NK-92 (cell line): ENCODE results near the gene SOBP.

Source experiments
- DNase-seq: peaks from one replicate; lab custom pipeline; 2025; ENCODE audit not compliant: unreplicated experiment; lab: John Stamatoyannopoulos, UW

The SOBP gene

DNA sequence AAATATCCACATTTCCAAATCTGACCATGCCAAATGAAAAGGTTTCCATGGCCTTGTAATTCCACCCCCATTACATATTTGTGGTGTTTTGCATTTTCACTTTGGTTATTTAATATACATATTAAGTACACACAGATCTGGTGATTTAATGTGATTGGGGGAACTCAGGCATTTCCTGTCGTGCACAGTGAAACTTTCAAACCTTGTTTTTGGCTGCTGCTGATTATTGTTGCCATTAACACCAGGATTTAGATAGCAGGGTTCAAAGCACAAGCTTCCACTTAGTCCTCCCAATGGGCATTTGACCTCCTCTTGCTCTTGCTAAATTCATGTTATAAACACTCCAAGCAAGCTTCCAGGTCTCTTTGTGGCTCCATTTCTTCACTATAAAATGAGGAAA is 166.5 kb downstream of the SOBP start:
- DNase-seq, result no peak

DNA sequence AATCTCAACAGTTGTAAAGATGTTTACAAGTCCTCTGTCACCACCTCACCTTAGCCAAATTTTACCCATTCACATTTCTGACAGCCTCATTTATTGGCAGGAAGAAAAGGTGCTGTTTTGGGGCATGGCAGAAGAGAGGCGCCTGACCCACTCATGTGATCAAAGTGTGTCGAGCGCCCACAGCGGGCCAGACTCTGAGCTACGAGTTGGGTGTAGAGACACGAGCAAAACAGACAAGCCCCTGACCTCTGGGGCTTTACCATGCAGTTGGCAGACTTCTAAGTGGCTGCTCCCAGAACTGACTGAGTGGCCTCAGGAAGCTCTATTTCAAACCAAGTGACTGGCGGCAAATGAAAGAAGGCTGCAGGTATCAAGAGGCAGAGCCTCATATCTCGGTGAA is 167.0 kb downstream of the SOBP start:
- no peak for DNase-seq

DNA sequence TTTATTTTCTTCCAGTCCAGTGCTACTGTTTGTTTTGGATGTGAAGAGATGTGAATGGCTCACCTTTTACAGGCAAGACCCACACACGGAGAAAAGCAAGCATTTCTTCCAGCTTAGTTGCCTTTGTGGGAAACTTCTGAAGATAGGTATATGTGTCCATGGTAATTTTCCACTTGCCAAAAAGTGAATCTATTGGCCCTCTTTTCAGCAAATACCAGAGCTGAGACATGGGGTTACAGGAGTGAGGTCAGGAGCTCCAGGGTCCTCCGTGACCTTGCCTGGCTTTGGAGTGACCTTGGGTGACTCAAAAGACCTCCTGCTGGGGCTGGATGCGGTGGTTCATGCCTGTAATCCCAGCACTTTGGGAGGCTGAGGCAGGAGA is 167.4 kb downstream of the SOBP start:
- DNase-seq, result no peak

DNA sequence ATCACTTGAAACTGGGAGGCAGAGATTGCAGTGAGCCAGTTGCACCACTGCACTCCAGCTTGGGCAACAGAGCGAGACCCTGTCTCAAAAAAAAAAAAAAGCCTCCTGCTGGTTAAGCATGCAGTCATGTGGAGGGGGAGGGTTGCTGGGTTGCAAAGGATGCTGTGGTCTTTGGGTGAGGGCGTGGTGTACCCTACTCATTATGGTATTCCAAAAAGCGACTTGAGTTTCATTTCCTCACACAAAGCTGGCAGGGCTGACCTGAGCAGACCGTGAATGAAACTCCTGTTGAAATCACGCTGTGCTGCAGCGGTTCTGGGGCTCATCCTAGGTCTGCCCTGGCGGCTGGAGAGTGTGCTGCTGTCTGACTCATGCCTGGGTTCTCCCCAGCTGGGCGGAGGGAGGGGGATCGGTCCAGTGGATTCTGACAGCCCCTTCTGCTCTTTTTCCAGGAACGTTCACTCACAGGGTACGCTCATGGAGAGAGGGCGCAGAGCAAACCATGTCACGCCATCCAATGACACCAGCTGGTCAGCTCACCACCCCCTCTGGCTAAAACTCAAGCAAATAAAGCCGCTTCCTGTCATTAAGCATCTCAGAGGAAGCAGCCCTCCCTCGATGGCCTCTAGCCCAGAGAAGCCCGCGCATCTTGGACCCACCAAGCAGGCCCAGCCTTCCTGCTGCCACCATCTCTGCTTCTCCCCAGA is 168.0 kb downstream of the SOBP start:
- DNase-seq, result no peak

DNA sequence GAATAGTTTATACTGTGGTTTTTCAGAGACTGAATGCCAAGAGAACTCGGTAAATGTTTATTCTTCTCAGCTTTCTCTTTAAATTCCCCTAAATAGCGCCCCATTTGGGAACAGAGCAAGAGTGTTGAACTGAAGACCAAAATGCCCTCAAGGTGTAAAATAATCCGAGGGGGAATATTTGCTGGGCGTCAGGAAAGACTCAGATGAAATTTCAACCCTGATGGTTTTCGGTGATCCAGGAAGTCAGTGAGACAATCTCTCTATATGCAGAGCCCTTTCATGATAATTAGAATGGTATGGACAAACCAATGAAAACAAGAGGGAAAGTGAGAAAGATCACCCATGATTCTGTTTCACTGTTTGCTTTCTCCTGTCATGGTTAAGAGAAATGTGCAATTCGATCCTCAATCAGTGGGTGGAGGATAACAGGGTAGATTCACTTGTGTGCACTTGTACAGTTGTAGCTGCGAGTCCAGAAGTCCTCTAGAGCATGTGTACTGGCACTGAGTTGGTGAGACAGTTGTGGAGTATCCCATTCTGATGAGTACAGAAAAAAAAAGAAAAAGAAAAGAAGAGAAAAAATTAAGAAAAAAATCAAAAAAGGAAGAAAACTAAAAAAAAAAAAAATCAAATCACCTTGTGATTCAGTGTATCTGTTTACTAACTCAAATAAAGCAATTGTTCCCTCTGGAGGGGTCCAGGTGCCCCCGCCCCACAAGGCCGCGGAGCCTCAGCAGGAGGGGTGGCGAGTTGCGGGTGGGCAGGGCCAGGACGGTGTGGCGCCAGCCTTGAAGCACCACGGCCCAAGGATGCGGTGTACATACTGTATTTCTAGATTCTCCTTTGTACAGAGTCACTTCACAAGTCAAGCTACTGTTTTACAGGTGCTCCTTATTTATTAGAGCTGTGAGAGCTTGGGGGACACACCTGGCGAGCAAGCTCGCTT is 169.3 kb downstream of the SOBP start:
- no peak for DNase-seq

DNA sequence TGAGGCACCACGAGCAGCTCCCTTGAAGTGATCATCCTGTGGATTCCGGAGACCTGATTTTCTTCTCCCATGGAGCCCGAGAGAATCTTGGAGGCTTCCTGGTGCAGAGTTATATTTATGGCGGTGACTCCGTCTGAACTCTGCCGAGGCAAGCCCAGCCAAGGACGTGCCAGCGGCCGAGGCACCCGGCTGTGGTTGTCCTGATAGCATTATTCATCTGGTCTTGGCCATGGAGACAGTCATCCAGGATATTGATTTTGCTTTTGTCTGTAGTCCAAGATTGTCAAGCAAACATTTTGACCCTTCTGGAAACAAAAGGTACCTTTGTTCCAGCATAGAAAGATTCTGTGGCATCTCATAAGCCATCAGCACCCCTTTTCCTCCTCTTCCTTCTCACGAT is 170.9 kb downstream of the SOBP start:
- no peak for DNase-seq

DNA sequence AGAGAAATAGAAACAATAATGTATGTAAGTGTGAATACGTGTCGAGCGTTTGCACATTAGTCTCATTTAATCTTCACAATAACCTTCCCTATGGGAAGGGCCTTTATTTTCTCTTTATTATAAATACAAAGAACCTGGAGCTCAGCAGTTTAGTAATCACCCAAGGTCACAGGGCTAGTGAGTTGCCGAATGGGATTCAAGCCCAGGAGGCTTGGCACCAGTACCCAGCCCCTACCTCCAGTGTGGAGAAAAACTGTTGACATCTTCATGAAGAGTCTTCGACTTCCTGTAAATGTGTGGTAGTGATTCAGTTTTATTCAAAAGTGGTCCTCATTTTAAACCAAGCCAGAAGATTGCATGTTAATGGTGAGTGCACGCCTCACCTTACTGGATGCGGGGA is 171.4 kb downstream of the SOBP start:
- no peak for DNase-seq

DNA sequence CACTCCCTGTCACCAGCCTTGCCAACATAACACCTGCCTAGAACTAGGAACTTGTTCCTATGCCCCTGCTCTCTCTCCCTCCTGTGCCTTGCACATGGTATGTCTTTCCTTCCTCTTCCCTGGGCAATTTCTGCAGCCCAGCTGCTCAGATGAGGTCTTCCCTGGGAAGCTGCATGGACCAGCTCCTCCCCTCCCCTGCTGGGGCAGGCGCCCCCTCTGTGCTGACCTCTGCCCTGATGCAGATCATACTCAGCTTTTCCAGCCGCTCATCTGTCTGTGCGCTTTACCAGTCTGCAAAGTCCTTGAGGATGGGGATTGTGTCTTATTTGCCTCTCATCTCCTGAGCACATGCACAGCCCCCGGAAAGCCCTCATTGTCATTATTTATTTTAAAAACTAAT is 172.4 kb downstream of the SOBP start:
- no peak for DNase-seq

DNA sequence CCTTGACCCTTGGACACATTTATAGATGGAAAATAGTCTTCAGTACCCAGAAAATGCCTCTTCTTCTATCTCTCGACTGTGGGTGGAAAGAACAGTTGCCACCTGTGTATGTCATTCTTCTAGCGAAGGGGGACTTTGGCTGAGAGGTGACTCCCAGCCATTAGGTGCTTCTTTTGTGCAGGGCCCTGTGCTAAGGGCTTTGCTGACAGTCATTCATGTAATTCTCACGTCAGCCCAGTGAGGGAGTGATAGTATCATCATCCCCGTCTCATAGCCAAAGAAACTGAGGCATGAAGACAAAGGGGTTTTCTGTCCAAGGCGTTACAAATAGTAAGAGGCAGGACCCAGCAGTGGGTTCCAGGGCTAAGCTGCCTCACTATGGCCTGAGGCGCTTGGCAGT is 173.4 kb downstream of the SOBP start:
- DNase-seq, result no peak

DNA sequence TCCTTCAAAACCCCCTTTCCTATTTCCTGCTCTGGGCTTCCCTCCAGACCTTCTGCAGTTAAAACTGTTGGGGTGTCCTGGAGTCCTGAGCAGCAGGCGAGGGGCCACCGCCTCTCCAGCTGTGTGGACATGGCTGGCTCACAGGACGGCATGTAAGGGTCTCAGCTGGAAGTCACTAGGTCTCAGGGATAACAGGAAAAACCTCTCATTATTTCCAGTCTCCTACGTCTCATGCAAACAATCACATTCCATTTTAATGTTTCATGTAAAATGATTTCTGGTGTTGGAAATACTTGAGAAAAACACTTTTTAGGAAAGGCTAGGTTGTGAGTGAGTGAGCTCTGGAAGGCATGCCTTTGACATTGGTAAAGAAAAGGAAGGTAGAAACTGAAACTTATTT is 175.5 kb downstream of the SOBP start:
- no peak for DNase-seq

DNA sequence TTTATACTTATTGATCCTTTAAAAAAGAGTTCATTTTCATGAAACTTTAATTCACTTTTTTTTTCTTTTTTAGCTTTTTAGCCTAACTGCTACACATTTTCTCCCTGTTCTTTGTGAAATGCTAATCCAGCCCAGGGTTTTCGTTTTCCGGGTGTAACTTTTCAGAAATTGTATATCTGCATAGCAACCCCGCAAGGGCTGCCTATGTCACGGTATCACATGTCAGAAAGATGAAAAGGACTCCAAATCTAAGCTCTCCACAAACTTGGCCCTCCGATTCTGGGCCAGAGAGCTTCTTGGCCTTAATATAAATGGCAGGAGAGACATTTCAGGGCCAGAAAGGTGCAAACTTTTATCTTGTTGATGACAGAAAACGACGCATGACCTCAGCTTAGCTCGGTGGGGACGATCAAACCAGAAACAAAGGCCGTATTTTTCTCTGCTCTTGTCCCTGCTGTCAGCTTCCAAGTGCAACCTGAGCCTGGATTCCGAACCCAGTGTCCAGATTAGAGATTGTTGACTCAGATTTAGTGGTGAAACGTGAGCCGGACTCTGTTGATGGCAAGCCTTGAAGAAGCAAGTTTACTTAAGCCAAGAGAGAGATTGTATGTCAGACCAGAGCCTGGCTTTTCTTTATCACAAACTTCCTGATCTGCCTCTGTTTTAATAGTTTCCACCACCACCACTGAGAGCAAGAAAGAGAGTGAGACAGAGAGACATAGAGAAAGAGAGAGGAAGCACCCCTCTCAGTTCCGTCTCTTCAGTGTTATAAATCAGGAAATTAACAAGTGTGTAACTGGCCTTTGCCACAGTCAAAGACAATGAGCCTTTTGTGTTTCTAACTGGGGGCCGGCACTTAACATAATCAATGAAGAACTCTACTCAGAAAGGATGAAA is 176.4 kb downstream of the SOBP start:
- no peak for DNase-seq

DNA sequence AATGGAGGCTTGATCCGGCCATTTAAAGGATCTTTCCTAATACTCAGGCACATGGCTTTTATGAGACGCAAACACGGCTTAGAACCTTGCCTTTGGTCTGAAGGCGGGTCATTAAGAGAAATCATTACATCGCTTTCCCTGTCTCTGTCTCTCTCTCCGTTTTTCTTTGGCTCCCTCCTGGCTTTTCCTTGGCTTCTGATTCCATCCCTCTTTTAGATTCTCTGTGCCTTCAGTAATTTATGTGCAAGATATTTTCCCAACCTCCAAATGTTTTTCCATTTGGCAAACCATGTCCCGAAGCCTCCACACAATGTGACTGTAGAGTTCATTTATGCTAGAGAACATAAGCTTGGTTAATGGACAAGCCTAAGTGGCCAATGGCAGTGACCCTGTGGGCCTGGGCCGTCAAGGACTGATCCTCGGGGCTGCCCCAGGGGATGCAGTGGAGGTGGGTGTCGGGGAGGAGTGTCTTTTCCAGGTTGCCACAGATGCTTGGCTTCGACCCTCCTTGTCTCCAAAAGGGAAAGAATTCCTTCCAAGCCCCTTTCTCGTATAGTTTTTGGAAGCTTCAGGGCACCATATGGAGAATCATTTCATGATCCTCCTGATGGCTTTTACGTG is 177.2 kb downstream of the SOBP start:
- DNase-seq, result no peak

DNA sequence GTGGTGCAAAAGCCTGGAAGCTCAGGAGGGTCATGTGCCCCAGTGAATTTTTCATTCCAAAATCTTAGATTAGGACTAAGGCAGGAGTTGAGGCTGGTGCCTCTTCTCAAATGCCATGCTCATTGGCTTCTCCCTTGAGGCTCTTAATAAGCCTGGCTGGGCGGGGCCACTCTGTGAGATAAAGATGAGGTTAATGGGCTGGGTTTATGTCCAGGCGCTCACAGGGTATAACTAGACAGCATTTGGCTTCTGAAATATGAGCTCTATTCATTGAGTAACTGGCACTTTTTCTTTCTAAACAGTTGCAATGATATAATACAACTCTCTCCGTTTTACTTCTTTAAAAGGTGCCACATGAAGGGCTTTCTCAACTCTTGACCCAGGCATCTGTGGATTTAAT is 177.9 kb downstream of the SOBP start:
- no peak for DNase-seq

DNA sequence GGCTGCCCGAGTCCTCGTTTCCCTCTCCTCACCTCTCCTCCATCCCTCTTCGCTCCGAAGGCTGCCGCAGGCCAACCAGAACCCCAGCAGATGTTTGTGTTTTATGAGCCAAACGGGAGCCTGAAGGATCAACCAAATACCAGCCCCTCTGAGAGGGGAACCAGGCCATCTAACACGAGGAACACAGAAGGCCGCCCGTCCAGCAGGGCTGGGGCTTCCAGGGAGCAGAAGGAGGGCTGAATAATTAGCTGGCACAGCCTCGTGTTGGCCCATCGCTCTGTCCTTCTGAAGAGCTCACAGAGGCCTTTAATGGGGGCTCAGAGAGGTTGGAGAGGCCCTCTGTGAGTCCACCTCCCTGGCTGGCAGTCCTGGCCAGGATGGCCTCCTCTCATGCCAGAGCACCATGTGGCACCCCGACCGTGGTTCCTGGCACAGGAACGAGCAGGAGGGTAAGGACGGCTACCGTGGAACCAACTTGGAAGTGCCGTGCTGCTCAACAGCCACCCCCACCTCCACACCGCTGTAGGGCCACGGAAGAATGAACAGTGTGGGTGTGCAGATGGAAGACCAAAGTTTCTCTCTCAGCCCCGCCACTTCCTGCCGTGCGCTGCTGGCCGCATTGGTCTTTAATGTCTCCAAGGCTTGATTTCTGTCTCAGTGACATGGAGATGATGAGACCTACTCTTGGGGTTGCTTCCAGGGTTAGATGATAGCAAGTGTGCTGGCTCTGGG is 179.0 kb downstream of the SOBP start:
- DNase-seq, result no peak

DNA sequence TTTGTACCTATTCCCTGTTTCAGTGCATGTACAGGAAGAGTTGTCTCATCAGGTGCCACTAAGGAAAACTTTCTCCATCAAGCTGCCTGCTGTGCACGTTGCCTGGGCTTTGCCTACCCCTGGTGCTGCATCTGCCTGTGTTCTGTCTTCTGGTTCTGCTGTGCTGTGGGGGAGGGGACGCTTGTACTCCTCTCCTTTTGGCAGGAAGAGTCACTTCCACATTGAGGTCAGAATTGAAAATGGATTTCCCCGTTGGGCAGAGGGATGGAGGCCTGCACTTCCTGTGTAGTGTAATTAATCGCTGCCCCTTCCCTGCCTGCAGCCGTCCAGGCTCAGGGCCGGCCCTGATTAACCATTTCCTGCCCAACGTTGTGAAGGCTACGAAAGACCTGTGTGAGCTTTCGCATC is 180.9 kb downstream of the SOBP start:
- no peak for DNase-seq

DNA sequence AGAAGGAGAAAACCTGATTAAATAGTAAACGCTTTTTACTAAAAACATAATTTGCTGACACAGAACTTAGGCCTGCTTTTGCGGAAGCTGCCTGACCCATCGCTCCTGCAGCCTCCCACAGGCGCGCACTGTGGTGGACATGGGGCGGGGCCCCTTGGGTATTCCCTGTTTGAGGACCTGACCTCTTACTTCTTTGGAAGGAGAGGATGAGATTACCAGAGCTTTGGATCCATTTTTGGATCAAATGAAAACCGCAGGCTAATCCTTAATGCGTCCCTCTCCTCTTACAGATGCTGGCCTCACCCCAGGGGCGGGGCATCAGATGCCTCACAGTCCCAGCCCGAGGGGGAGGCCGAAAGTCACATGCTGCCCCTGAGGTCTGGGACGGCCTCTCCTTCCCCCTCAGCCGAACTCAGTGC is 183.2 kb downstream of the SOBP start:
- no peak for DNase-seq

DNA sequence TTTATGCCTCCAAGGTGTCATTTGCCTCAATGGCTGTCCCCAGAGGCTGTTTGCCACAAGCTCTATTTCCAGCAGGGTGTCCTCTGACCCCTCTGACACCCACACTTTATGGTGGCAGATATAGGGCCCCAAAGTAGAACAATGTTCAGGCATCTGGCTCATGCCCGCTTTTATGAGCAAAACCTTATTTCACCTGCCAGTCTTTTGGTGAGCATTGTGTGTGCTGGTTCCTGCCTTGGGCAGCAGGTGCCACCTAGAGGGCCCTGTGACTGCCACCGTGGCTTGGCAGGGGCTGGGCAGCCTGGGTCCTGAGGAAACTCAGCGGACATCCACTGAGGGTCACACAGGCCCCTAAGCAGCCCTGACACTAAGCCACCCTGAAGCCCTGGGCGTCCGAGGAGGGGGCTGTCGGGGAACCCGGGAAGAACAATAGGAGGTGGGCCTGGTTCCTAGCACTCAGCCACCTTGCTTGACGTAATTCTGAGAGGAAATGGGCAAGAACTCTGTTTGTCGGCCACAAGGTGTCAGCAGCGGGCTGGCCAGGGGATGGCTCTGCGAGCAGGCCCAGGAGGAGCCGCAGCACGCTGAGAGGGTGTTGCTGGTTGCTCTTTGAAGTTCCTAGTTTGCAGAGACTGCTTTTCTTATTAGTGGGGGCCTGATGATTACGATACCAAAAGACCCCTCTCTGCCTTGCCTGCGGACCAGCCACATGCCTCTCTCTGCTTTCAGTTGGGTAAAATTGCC is 185.2 kb downstream of the SOBP start:
- DNase-seq, result peak; percentile 20

DNA sequence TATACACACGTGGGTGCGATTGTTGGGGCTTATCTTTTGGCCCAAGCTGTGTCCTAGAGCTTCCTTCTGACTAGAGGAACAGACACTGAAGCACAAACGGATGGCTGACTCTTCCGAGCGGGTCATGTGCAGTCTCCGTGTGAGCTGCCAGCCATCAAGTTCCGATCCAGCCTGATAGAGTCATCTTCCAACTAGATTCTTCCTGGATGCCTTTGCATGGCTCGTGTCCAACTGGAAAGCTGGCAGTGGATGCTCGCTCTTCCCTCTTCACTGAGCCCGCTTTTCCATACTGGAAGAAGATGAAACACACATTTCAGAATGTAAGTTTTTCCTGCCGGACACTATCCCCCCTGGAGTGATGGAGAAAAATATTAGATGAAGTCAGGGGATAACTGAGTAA is 186.1 kb downstream of the SOBP start:
- no peak for DNase-seq

DNA sequence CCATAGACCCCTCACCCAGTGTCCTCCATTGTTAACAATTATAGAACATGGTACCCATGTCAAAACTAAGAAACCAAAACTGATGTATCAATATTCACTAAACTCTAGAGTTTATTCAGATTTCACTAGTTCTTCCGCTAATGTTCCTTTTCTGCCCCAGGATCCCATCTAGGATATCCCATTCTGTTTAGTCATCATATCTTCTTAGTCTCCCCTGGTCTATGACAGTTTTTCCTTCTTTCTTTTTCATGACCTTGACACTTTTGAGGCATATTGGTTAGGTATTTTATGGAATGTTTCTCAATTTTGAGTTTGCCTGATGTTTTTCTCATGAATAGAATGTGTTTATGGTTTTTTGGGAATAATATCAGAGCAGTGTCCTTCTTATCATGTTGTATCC is 187.5 kb downstream of the SOBP start:
- DNase-seq, result no peak

DNA sequence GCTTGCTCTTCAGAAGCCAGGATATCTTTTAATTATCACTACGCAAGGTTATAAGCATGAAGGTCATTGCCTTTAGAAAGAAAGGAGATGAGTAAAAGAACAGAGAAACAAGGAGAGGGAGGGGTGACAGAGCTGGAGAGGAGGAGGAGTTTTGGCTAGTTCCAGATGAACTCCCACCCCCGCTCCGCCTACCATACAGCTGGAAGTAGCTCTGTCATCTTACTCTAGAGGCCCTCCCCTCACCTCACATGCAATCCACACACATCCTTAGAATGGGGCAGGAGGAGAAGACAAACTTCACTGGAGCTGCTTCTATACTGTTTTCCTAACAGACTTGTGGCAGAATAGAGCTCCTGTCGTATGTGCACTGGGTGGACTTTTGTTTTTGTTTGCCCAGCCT is 189.5 kb downstream of the SOBP start:
- no peak for DNase-seq
